ENCODE data around the gene ATP6V0A1.
A peak's percentile ranks its signal among the peaks of the same experiment; 100 is the strongest.

ATP6V0A1 gene

DNA sequence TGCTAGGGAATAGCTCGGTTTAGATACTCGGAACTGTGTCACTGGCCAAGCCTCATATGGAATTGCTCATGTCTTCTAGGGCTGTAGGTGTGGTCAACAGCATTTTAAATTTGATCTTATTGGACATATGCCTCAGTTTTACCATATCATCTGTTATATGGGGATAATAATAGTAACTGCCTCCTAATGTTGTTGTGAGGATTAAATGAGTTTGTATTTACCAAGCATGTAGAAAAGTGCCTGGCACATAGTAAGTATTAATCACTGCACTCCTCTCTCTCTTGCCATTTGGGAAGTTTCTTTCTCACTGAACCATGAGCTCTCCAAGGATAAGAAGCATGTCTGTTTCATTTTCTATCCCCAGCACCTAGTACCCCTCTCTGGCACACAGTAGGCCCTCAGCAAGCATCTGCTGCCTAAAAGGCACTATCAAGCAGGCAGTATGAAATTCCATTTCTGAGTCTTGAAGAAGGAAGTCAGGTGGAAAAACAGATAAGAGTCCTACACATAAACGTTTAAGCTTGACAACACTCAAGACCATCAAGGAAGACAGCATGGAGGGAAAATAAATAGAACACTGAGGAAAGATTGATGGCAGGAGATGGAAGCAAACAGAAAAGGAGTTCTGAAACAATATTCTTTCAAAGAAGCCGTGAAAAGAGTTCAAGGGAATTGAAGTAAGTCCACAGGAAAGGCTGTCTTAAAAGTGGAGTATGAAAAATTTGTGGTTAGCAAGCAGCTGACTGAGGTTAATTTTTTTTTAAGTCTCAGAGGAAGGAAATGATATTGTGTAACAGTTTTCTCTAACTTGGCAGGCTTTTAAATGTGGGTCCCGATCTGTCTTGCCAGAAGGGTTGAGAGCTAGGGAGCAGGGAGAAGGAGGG, 2.2 kb upstream of the ATP6V0A1 start:
- H3K4me2 ChIP-seq: peak overlapping the region; percentile 94
- no peak overlapping the region for H3K4me3 ChIP-seq (IDR thresholded peaks at IDR 0.05; ENCODE audit: insufficient read depth, low read depth, low read length)
- H3K27me3 ChIP-seq (ENCODE audit: insufficient read depth, low read depth): no peaks in the 10 kb centered on the region
- H3K27ac ChIP-seq: peak overlapping the region; percentile 93; the same call in 1 of the 2 replicates
- peaks cover 14% of the 10 kb centered on the region for H3K79me2 ChIP-seq (ENCODE audit: insufficient read depth, low read depth)
- H4K20me1 ChIP-seq (ENCODE audit: insufficient read depth): no peaks in the 10 kb centered on the region
- TF ChIP-seq, protein P1, sequence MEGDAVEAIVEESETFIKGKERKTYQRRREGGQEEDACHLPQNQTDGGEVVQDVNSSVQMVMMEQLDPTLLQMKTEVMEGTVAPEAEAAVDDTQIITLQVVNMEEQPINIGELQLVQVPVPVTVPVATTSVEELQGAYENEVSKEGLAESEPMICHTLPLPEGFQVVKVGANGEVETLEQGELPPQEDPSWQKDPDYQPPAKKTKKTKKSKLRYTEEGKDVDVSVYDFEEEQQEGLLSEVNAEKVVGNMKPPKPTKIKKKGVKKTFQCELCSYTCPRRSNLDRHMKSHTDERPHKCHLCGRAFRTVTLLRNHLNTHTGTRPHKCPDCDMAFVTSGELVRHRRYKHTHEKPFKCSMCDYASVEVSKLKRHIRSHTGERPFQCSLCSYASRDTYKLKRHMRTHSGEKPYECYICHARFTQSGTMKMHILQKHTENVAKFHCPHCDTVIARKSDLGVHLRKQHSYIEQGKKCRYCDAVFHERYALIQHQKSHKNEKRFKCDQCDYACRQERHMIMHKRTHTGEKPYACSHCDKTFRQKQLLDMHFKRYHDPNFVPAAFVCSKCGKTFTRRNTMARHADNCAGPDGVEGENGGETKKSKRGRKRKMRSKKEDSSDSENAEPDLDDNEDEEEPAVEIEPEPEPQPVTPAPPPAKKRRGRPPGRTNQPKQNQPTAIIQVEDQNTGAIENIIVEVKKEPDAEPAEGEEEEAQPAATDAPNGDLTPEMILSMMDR (conservative IDR thresholded peaks at IDR 0.05; ENCODE audit: low read depth, low read length): no peak
- H3K4me1 ChIP-seq (ENCODE audit: low read depth, poor library complexity, severe bottlenecking): peaks cover 52% of the 10 kb centered on the region
- no peak overlapping the region for H2AFZ ChIP-seq (ENCODE audit: low read depth)
- no peaks in the 10 kb centered on the region for H3K36me3 ChIP-seq (ENCODE audit: insufficient read depth)
- H3K9ac ChIP-seq: peak overlapping the region; percentile 1; the same call in 1 of the 2 replicates

DNA sequence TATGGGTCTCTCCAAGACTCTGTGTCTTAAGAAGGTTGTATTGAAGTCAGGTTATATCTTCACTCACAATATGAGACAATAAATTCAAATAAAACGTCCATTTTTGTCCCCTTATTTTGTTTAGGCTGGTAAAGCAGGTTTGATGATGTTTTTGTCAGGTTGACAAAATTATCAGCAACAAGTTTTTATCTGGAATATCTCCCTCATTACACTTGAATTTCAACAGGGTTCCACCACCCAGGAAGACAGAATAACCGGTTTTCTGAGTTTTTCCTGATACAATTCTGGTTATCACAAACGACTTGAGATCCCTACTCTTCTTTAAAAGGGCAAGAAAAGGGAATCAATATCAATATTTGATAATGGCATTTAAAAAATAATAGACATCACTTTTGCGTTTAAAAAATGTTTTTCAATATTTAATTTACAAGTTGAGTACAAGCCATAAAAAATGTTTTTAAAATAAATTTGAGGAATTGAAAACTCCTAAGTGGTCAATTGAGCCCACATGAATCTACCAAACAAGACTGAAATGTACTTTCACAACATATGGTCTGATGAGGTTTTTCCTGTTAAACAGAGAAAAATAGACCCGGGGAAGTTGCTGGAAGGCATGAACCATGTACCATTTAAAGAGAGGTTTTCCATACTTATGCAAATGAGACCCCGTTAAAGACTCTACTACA, 1.4 kb upstream of the ATP6V0A1 start:
- Histone ChIP-seq H3K9ac (peak overlapping the region; percentile 1; the same call in 1 of the 2 replicates), H4K20me1 (ENCODE audit: insufficient read depth) (no peaks in the 10 kb centered on the region), H3K79me2 (ENCODE audit: insufficient read depth, low read depth) (peaks cover 22% of the 10 kb centered on the region), H3K4me3 (IDR thresholded peaks at IDR 0.05; ENCODE audit: insufficient read depth, low read depth, low read length) (no peak overlapping the region), H3K27ac (peak overlapping the region; percentile 93; the same call in 1 of the 2 replicates), H3K27me3 (ENCODE audit: insufficient read depth, low read depth) (no peaks in the 10 kb centered on the region), H3K4me1 (ENCODE audit: low read depth, poor library complexity, severe bottlenecking) (peaks cover 60% of the 10 kb centered on the region), H3K36me3 (ENCODE audit: insufficient read depth) (0 out of 2 replicates have a peak, but pooled peaks cover 2% of the 10 kb centered on the region), H3K4me2 (peak overlapping the region; percentile 94), H2AFZ (ENCODE audit: low read depth) (no peak overlapping the region)
- TF ChIP-seq, protein P1 (conservative IDR thresholded peaks at IDR 0.05; ENCODE audit: low read depth, low read length): no peak

DNA sequence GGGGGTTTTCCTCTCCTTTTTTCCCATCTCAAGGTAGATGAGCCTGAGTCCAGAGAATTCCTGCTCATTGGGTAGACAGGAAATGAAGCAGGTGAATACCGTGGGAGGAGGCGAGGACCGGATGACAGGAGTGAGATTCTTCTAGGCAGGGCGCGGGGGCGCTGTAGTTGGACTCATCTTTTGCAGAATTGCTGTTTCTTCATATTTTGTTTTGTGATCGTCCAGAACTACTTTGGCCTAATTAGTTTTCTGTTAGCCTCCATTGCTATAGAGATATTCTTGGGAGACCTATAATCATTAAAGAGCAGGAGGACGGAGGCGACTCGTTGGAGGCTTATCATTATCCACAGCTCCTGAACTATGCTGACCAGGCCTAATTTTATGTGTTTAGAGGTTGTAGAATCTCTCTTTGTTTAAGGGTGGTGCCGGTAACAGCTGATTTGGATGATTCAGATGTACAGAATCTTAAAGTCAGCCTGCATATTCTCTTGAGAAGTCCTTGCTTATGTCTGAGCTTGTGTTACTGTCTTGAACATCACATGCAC, 650 bp downstream of the ATP6V0A1 start:
- Histone ChIP-seq H3K27ac (peak overlapping the region; percentile 93), H3K79me2 (ENCODE audit: insufficient read depth, low read depth) (peaks cover 39% of the 10 kb centered on the region), H3K4me2 (peak overlapping the region; percentile 94), H3K9ac (peak overlapping the region; percentile 82), H3K4me3 (IDR thresholded peaks at IDR 0.05; ENCODE audit: insufficient read depth, low read depth, low read length) (no peak overlapping the region), H2AFZ (ENCODE audit: low read depth) (peak overlapping the region; percentile 65; the same call in 1 of the 2 replicates), H3K4me1 (ENCODE audit: low read depth, poor library complexity, severe bottlenecking) (peaks cover 72% of the 10 kb centered on the region), H4K20me1 (ENCODE audit: insufficient read depth) (no peaks in the 10 kb centered on the region), H3K27me3 (ENCODE audit: insufficient read depth, low read depth) (no peaks in the 10 kb centered on the region), H3K36me3 (ENCODE audit: insufficient read depth) (peaks cover 3% of the 10 kb centered on the region; the same call in 1 of the 2 replicates)
- TF ChIP-seq, protein P1 (conservative IDR thresholded peaks at IDR 0.05; ENCODE audit: low read depth, low read length): peak; percentile 65

DNA sequence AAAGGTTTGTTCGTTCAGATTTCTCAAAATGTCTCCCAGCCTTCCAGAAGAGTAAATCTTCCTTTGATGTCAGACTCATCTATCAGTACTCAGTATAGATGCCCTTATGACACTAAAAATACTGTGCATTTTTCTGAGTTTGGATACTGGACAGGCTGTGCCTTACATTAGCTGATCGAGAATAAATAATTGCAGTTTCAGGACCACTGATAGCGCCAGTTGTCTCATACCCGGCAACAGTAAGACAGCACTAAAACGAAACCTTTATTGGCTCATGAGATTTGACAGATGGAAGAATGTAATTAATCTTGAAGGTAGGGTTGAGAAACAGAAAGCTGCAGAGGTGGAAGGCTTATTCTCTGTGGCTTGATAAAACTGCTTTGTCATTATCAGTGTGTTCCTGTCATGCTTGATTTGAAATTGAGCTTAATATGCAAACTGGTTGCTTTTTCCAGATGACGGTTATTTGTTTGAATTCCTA, 1.2 kb downstream of the ATP6V0A1 start:
- peaks cover 43% of the 10 kb centered on the region for H3K79me2 ChIP-seq (ENCODE audit: insufficient read depth, low read depth)
- no peaks in the 10 kb centered on the region for H3K27me3 ChIP-seq (ENCODE audit: insufficient read depth, low read depth)
- H3K4me2 ChIP-seq: peak overlapping the region; percentile 94
- no peak overlapping the region for H2AFZ ChIP-seq (ENCODE audit: low read depth)
- H3K9ac ChIP-seq: peak overlapping the region; percentile 82
- H3K4me1 ChIP-seq (ENCODE audit: low read depth, poor library complexity, severe bottlenecking): peaks cover 72% of the 10 kb centered on the region
- H3K27ac ChIP-seq: peak overlapping the region; percentile 93
- H3K4me3 ChIP-seq (IDR thresholded peaks at IDR 0.05; ENCODE audit: insufficient read depth, low read depth, low read length): no peak overlapping the region
- TF ChIP-seq, protein P1 (conservative IDR thresholded peaks at IDR 0.05; ENCODE audit: low read depth, low read length): no peak
- peaks cover 3% of the 10 kb centered on the region; the same call in 1 of the 2 replicates for H3K36me3 ChIP-seq (ENCODE audit: insufficient read depth)
- no peaks in the 10 kb centered on the region for H4K20me1 ChIP-seq (ENCODE audit: insufficient read depth)
